PC-9 (cell line): Measurements from ENCODE around the gene WFDC12.

Source experiments
- EZH2 ChIP-seq: fragments of 200-600 bp; sonication (generic); IDR thresholded peaks from 2 replicates; pipeline ENCODE4 v1.8.0; 2017; ENCODE audit warnings: antibody characterized with exemption, low read depth
- TF ChIP-seq, protein P1 (sequence below): fragments of 200-600 bp; sonication (generic); conservative IDR thresholded peaks from 2 replicates; pipeline ENCODE4 v1.6.1; 2017; ENCODE audit warnings: mixed run types, antibody characterized with exemption, mild to moderate bottlenecking, moderate library complexity

DNA sequence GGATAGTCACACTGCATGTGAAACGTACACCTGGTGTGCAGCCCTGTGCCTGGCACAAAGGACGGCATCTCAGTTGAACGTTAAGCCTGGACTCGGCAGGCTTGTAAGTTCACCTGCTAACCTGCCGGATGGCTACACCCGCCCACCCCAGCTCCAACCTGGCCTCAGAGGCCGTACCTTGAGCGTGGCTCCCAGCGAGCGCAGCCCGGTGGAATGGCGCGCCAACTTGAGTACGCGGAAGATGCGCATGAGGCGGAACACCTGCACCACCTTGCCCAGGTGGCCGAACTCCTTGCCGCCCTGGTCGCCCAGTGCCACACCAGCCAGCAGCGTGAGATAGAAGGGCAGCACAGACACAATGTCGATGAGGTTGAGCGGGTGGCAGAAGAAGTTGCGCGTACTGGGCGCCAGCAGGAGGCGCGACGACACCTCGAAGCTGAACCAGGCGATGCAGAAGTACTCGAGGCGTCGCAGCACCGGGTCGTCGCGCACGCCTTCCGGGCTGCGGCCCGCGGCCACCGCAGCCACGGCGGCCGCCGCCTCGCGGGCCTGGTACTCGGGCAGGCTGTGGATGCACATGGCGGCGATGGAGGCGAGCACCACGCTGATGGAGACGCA, 26.7 kb downstream of the WFDC12 start:
- TF ChIP-seq, protein P1, sequence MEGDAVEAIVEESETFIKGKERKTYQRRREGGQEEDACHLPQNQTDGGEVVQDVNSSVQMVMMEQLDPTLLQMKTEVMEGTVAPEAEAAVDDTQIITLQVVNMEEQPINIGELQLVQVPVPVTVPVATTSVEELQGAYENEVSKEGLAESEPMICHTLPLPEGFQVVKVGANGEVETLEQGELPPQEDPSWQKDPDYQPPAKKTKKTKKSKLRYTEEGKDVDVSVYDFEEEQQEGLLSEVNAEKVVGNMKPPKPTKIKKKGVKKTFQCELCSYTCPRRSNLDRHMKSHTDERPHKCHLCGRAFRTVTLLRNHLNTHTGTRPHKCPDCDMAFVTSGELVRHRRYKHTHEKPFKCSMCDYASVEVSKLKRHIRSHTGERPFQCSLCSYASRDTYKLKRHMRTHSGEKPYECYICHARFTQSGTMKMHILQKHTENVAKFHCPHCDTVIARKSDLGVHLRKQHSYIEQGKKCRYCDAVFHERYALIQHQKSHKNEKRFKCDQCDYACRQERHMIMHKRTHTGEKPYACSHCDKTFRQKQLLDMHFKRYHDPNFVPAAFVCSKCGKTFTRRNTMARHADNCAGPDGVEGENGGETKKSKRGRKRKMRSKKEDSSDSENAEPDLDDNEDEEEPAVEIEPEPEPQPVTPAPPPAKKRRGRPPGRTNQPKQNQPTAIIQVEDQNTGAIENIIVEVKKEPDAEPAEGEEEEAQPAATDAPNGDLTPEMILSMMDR: no peak
- no peak for TF ChIP-seq EZH2
